ENCODE results near the gene CRADD. TPM values are rescaled to one million over a fixed set of nuclear protein-coding genes. Genes with fewer than 3 reads are reported as not detected.
A peak's percentile ranks its signal among the peaks of the same experiment; 100 is the strongest.

The CRADD gene
- total RNA-seq, 4 donors from 2014 or later: 23.5 to 35.3 (median 26.1) TPM

DNA sequence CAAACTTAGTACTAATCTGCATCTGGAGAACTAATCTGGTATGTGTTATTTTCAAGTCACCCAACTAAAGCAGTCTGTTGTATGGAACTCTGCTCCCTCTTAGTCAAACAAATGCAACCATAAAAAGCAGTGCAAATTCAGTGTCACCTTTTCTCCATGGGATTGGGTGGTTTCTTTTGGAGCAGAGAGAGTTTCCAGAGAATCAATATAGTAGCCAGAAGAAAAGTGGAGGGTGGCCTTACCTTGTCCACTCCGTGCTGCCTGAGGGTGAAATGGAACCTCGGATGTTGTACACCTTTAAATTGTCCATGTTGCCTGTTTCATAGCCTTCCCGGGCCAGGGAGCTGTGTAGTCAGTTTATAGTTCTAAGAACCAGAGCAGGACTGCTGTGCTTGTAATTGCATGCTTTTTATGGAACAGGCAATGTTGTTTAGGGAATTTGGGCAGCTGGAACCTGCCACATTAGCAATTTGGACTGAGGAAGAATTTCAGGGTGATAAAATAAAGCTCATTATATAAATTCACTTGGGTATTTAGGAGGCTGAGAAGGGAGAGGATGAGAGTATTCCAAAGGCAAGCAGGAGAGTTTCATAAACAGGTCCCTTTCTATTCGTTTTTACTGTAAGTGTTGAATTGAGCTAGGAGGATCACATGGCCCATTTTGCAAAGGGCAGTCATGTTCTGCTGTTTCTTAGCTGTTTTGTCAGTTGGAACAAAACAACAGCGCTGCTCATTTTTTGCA lies 60.5 kb downstream of the CRADD start:
- TF ChIP-seq EP300 (IDR thresholded peaks at IDR 0.05): no peak
- TF ChIP-seq, protein P1, sequence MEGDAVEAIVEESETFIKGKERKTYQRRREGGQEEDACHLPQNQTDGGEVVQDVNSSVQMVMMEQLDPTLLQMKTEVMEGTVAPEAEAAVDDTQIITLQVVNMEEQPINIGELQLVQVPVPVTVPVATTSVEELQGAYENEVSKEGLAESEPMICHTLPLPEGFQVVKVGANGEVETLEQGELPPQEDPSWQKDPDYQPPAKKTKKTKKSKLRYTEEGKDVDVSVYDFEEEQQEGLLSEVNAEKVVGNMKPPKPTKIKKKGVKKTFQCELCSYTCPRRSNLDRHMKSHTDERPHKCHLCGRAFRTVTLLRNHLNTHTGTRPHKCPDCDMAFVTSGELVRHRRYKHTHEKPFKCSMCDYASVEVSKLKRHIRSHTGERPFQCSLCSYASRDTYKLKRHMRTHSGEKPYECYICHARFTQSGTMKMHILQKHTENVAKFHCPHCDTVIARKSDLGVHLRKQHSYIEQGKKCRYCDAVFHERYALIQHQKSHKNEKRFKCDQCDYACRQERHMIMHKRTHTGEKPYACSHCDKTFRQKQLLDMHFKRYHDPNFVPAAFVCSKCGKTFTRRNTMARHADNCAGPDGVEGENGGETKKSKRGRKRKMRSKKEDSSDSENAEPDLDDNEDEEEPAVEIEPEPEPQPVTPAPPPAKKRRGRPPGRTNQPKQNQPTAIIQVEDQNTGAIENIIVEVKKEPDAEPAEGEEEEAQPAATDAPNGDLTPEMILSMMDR (IDR thresholded peaks at IDR 0.05): no peak
- no peak for TF ChIP-seq POLR2A (IDR thresholded peaks at IDR 0.05; ENCODE audit: low read depth)
- no peak for TF ChIP-seq POLR2AphosphoS5 (IDR thresholded peaks at IDR 0.05)

DNA sequence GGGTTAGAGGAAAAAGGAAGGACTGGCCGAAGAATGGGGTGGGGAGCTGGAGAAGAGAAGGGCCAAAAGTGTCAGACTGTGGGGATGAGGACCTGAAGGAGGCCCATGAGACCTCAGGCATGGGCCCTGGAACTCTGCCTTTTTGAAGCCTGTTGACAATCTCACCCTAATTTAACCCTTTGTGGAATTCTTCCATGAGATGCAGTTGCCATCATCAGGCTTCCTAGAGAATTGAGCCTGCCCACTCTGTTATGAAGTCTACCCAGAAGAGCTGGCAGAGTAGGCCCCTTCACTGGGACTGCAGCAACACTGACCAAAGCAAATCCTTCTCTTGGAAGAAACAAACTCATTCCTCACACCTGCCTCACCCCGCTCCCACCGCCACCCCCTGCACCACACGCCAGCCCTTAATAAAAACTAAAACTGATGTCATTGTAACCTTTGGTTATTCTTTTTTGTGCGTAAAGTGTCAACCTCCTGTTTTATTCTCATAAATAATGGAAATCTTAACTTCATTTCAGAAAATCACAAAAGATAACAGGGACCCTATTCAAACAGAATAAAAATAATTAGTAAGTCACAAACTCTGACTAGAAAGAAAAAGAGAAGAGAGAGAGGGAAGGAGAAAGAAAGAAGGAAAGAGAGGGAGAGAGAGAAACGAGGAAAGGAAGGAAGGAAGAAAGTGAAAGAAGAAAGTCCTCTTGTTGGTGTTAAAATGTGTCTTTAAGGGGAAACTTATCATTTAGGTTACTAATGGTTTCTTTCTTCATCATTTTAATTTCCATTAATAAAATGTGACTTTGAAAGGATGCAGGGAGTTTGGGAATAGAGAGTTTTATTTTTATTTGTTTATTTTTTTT lies 61.3 kb downstream of the CRADD start:
- 78% methylated on average over 6 of the region's 6 CpGs for WGBS
- intact Hi-C loops (cut with DNase I): no loop called here
- TF ChIP-seq POLR2A (IDR thresholded peaks at IDR 0.05; ENCODE audit: low read depth): no peak
- TF ChIP-seq, protein P1 (IDR thresholded peaks at IDR 0.05): no peak
- TF ChIP-seq POLR2AphosphoS5 (IDR thresholded peaks at IDR 0.05): peak in 1 of 2 donors; percentile 23
- TF ChIP-seq EP300 (IDR thresholded peaks at IDR 0.05): no peak
- peak overlapping the region; percentile 70 to 89 (median 84) for H3K27ac ChIP-seq (replicated peaks in 1 of 4)
- no peaks in the 10 kb centered on the region for H3K9me3 ChIP-seq
- no peak for DNase-seq (ENCODE audit: extremely low spot score)
- H3K4me1 ChIP-seq: peaks cover 22 to 62% (median 52%) of the 10 kb centered on the region in 4 donors
- peak overlapping the region in 3 of 4 donors; percentile 10 to 28 (median 18) for H3K4me3 ChIP-seq
- no peaks in the 10 kb centered on the region for H3K36me3 ChIP-seq
- H3K27me3 ChIP-seq: no peaks in the 10 kb centered on the region

More for the DNA sequence above, 60.5 kb downstream of the CRADD start:
- WGBS: 58% methylated on average over 5 of the region's 5 CpGs
- peak overlapping the region in 1 of 4 donors; percentile 28 for H3K4me3 ChIP-seq
- peak overlapping the region; percentile 70 to 89 (median 84) for H3K27ac ChIP-seq (replicated peaks in 1 of 4)
- peaks cover 19 to 55% (median 45%) of the 10 kb centered on the region in 4 donors for H3K4me1 ChIP-seq
- H3K9me3 ChIP-seq: no peaks in the 10 kb centered on the region
- no peaks in the 10 kb centered on the region for H3K27me3 ChIP-seq
- no peak for DNase-seq (ENCODE audit: extremely low spot score)
- intact Hi-C loops (cut with DNase I): no loop called here
- no peaks in the 10 kb centered on the region for H3K36me3 ChIP-seq

DNA sequence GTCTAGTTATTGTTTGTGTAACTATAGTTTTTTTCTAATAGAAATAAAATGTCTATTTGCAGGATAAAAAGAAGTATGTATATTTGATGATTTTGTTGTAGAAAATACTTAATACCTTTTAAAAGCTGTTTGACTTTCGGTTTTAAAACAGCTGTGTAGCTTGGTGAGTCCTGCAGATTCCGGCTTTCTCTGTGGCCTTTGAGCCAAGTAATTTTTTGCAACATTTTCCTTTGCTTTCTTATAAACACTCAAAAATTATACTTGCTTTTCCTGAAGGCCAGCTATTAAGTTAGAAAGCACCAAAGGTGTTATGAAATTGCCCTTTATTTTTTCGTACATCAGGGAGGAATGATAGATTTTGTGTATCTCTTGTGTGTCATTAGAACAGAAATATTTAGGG lies 63.6 kb downstream of the CRADD start:
- Histone ChIP-seq H3K4me1 (peaks cover 22 to 62% (median 59%) of the 10 kb centered on the region in 4 donors), H3K36me3 (no peaks in the 10 kb centered on the region), H3K27ac (replicated peaks in 1 of 4) (peak overlapping the region; percentile 82 to 89 (median 88)), H3K9me3 (no peaks in the 10 kb centered on the region), H3K4me3 (peak overlapping the region; percentile 28 to 67 (median 66)), H3K27me3 (no peaks in the 10 kb centered on the region)
- intact Hi-C loops (cut with DNase I): loop anchor here (2.0 kb wide), 1 partner anchor 62 kb away; no protein-coding TSS in a partner anchor
- DNase-seq (ENCODE audit: extremely low spot score): no peak
- WGBS: 30% methylated on average over 3 of the region's 3 CpGs
- no peak for TF ChIP-seq POLR2A (IDR thresholded peaks at IDR 0.05; ENCODE audit: low read depth)
- TF ChIP-seq POLR2AphosphoS5 (IDR thresholded peaks at IDR 0.05): no peak
- TF ChIP-seq, protein P1 (IDR thresholded peaks at IDR 0.05): no peak
- TF ChIP-seq EP300 (IDR thresholded peaks at IDR 0.05): no peak

DNA sequence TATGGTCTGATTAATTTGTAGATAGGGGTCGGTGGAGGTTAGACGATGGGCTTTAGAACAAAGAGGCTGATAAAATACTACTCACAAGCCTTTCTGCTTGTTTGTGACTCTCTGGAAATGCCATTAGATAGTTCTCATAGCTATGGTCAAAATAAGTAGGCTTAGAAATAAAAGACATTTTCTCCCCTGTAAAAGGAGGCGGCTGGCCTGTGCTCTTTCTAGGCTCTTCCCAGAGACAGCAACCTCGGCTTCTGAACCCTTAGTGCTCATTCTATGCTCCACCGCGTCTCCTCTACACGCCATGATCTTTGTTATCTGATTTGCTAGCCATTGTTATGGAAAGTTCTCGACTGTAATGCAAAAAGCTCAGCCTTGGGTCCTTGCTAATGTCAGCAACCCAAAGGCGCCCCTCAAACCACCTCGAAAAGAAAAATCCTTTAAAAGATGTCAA lies 64.5 kb downstream of the CRADD start:
- peak overlapping the region; percentile 82 to 89 (median 88) for H3K27ac ChIP-seq (replicated peaks in 1 of 4)
- 15% methylated on average over 10 of the region's 10 CpGs for WGBS
- H3K36me3 ChIP-seq: no peaks in the 10 kb centered on the region
- DNase-seq (ENCODE audit: extremely low spot score): no peak
- H3K4me3 ChIP-seq: peak overlapping the region; percentile 57 to 67 (median 66)
- H3K4me1 ChIP-seq: peaks cover 27 to 64% (median 59%) of the 10 kb centered on the region in 4 donors
- intact Hi-C loops (cut with DNase I): loop anchor here (2.0 kb wide), 2 partner anchors 63 to 171 kb away; no protein-coding TSS in a partner anchor
- no peaks in the 10 kb centered on the region for H3K27me3 ChIP-seq
- peak in 1 of 2 donors; percentile 6 for TF ChIP-seq POLR2AphosphoS5 (IDR thresholded peaks at IDR 0.05)
- TF ChIP-seq, protein P1 (IDR thresholded peaks at IDR 0.05): no peak
- H3K9me3 ChIP-seq: no peaks in the 10 kb centered on the region
